IMR-90 (cell line): ENCODE measurements around the gene REEP2. TPM values are rescaled to one million over a fixed set of nuclear protein-coding genes. Genes with fewer than 3 reads are reported as not detected.

ENCODE experiments used
- ATAC-seq: fragments of 200-7000 bp; cut with Tn5 transposase; 2 replicates; pipeline ENCODE4 v1.9.1; 2020; ENCODE audit warnings: low read depth, mild to moderate bottlenecking, moderate library complexity
- BruUV-seq: library from RNA; stranded (reverse); fragments of 400-500 nt; replicated peaks from 2 replicates; lab custom pipeline; 2021; lab: Mats Ljungman, UMichigan
- CTCF ChIA-PET: fragments of 300-600 bp; formaldehyde crosslinking; extraction: SDS; loops from one replicate; lab custom pipeline; 2021; ENCODE audit warnings: antibody characterized with exemption; lab: Yijun Ruan, JAX
- POLR2A ChIA-PET: fragments of 300-600 bp; sonication (Branson Sonifier 250); formaldehyde crosslinking; loops from one replicate; lab custom pipeline; 2022; ENCODE audit warnings: antibody characterized with exemption; ENCODE audit not compliant: unreplicated experiment; lab: Charles Lee
- DNase-seq: peaks from one replicate; pipeline ENCODE4 v3.0.0; 2013
- H2AFZ ChIP-seq: replicated peaks from 2 replicates; pipeline ENCODE3; 2013; ENCODE audit warnings: low read length, mild to moderate bottlenecking; ENCODE audit not compliant: poor library complexity
- H2AK5ac ChIP-seq: 2 replicates; pipeline ENCODE4 v1.6.1; 2013; ENCODE audit warnings: low read depth, low read length, inconsistent platforms
- H2AK9ac ChIP-seq: replicated peaks from 2 replicates; pipeline ENCODE3; 2013; ENCODE audit warnings: mild to moderate bottlenecking, low read depth, low read length, moderate library complexity; ENCODE audit not compliant: poor library complexity
- H2BK120ac ChIP-seq: 2 replicates; pipeline ENCODE4 v1.6.1; 2013; ENCODE audit warnings: low read depth, low read length, inconsistent platforms
- H2BK15ac ChIP-seq: 3 replicates; pipeline ENCODE4 v1.6.1; 2013; ENCODE audit warnings: low read depth, low read length, inconsistent platforms
- H2BK20ac ChIP-seq: 2 replicates; pipeline ENCODE4 v1.6.1; 2013; ENCODE audit warnings: low read depth, mild to moderate bottlenecking, inconsistent platforms, low read length, moderate library complexity
- H2BK5ac ChIP-seq: 2 replicates; pipeline ENCODE4 v1.6.1; 2013; ENCODE audit warnings: mild to moderate bottlenecking, low read depth, low read length, inconsistent platforms; ENCODE audit not compliant: poor library complexity, severe bottlenecking
- H3K14ac ChIP-seq: replicated peaks from 2 replicates; pipeline ENCODE4 v1.6.1; 2013; ENCODE audit warnings: low read depth, low read length, inconsistent platforms
- H3K18ac ChIP-seq: 2 replicates; pipeline ENCODE4 v1.6.1; 2013; ENCODE audit warnings: low read depth, low read length, control low read depth
- H3K23ac ChIP-seq: 2 replicates; pipeline ENCODE4 v1.6.1; 2013; ENCODE audit warnings: low read depth, low read length, inconsistent platforms
- H3K27ac ChIP-seq: 2 replicates; pipeline ENCODE4 v1.5.1; 2013; ENCODE audit warnings: mild to moderate bottlenecking, control low read depth, low read length; ENCODE audit not compliant: insufficient read depth
- H3K27me3 ChIP-seq: 2 replicates; pipeline ENCODE4 v1.6.1; 2013; ENCODE audit warnings: low read length; ENCODE audit not compliant: control insufficient read depth, insufficient read depth
- H3K36me3 ChIP-seq: 2 replicates; pipeline ENCODE4 v1.6.1; 2013; ENCODE audit warnings: low read length, mixed read lengths; ENCODE audit not compliant: control insufficient read depth, insufficient read depth
- H3K4ac ChIP-seq: 2 replicates; pipeline ENCODE4 v1.6.1; 2013; ENCODE audit warnings: low read depth, low read length, inconsistent platforms
- H3K4me1 ChIP-seq: 2 replicates; pipeline ENCODE4 v1.6.1; 2013; ENCODE audit warnings: low read length, mixed read lengths; ENCODE audit not compliant: control insufficient read depth, insufficient read depth
- H3K4me2 ChIP-seq: 2 replicates; pipeline ENCODE4 v1.6.1; 2013; ENCODE audit warnings: low read depth, mild to moderate bottlenecking, control low read depth, low read length, moderate library complexity
- H3K4me3 ChIP-seq: 2 replicates; pipeline ENCODE4 v1.5.1; 2013; ENCODE audit warnings: low read depth, mild to moderate bottlenecking, control low read depth, low read length, moderate library complexity; ENCODE audit not compliant: insufficient read depth
- H3K56ac ChIP-seq: 2 replicates; pipeline ENCODE4 v1.6.1; 2013; ENCODE audit warnings: low read length, inconsistent platforms; ENCODE audit not compliant: insufficient read depth; ENCODE audit errors: extremely low read depth
- H3K79me1 ChIP-seq, 2 experiments: 2 replicates each; pipeline ENCODE4 v1.6.1; 2013; ENCODE audit warnings: low read length in 2 of 2, inconsistent platforms in 1 of 2, low read depth in 1 of 2
- H3K9ac ChIP-seq: 2 replicates; pipeline ENCODE4 v1.6.1; 2013; ENCODE audit warnings: low read depth, low read length, control low read depth
- H3K9me1 ChIP-seq: 2 replicates; pipeline ENCODE4 v1.6.1; 2013; ENCODE audit warnings: low read length, inconsistent platforms; ENCODE audit not compliant: insufficient read depth
- H3K9me3 ChIP-seq: 2 replicates; pipeline ENCODE4 v1.6.1; 2013; ENCODE audit warnings: low read length; ENCODE audit not compliant: control insufficient read depth, insufficient read depth
- H4K20me1 ChIP-seq: 2 replicates; pipeline ENCODE4 v1.6.1; 2013; ENCODE audit warnings: low read length, inconsistent platforms; ENCODE audit not compliant: insufficient read depth
- H4K5ac ChIP-seq: 2 replicates; pipeline ENCODE4 v1.6.1; 2013; ENCODE audit warnings: mild to moderate bottlenecking, low read depth, low read length, control low read depth
- H4K8ac ChIP-seq, 2 experiments: 2 replicates each; pipeline ENCODE4 v1.6.1; 2013; ENCODE audit warnings: low read depth in 2 of 2, low read length in 2 of 2, control low read depth in 1 of 2, inconsistent platforms in 1 of 2
- H4K91ac ChIP-seq: 2 replicates; pipeline ENCODE4 v1.6.1; 2013; ENCODE audit warnings: low read depth, low read length, inconsistent platforms; ENCODE audit not compliant: insufficient read depth
- BHLHE40 ChIP-seq: fragments of 150-350 bp; IDR thresholded peaks from 2 replicates; pipeline ENCODE4 v1.6.1; 2016; ENCODE audit warnings: mild to moderate bottlenecking, low read depth, low read length
- CEBPB ChIP-seq: IDR thresholded peaks from 2 replicates; pipeline ENCODE4 v1.6.1; 2012; ENCODE audit warnings: low read depth, low read length, improper control_type of control experiment
- CHD1 ChIP-seq: IDR thresholded peaks from 2 replicates; pipeline ENCODE4 v1.6.1; 2012; ENCODE audit warnings: low read depth, low read length, improper control_type of control experiment
- FOS ChIP-seq: fragments of 150-350 bp; IDR thresholded peaks from 2 replicates; pipeline ENCODE4 v1.6.1; 2016; ENCODE audit warnings: low read depth, low read length
- MAFK ChIP-seq: IDR thresholded peaks from 2 replicates; pipeline ENCODE4 v1.6.1; 2012; ENCODE audit warnings: low read depth, low read length, improper control_type of control experiment
- MAZ ChIP-seq: IDR thresholded peaks from 2 replicates; pipeline ENCODE4 v1.6.1; 2012; ENCODE audit warnings: low read depth, mild to moderate bottlenecking, low read length, improper control_type of control experiment, moderate library complexity, borderline replicate concordance
- MXI1 ChIP-seq: IDR thresholded peaks from 2 replicates; pipeline ENCODE4 v1.6.1; 2012; ENCODE audit warnings: low read depth, mild to moderate bottlenecking, low read length, moderate library complexity, borderline replicate concordance
- NFE2L2 ChIP-seq: fragments of 150-350 bp; IDR thresholded peaks from 2 replicates; pipeline ENCODE4 v1.6.1; 2016; ENCODE audit warnings: low read depth, mild to moderate bottlenecking, low read length
- POLR2A ChIP-seq: IDR thresholded peaks from 2 replicates; pipeline ENCODE4 v1.6.1; 2012; ENCODE audit warnings: mild to moderate bottlenecking, low read depth, low read length
- RCOR1 ChIP-seq: IDR thresholded peaks from 2 replicates; pipeline ENCODE4 v1.6.1; 2012; ENCODE audit warnings: mild to moderate bottlenecking, low read length, improper control_type of control experiment; ENCODE audit not compliant: insufficient replicate concordance
- RFX5 ChIP-seq: IDR thresholded peaks from 2 replicates; pipeline ENCODE4 v1.8.0; 2012; ENCODE audit warnings: low read depth, mild to moderate bottlenecking, low read length, moderate library complexity
- SMC3 ChIP-seq: fragments of 150-350 bp; IDR thresholded peaks from 2 replicates; pipeline ENCODE4 v1.6.1; 2016; ENCODE audit warnings: low read depth, mild to moderate bottlenecking, antibody characterized with exemption, low read length, moderate library complexity
- dilution Hi-C: fragments of 300-500 bp; cut with HindIII; formaldehyde crosslinking; loops from one replicate; pipeline ENCODE4 v1.14.3; 2018; ENCODE audit warnings: low sequenced_read_pairs; ENCODE audit not compliant: unreplicated experiment
- in situ Hi-C: fragments of 300-500 bp; cut with MboI; formaldehyde crosslinking; loops from 3 replicates; pipeline ENCODE4 v1.14.3; 2019; ENCODE audit warnings: low sequenced_read_pairs, inconsistent platforms, mixed read lengths
- intact Hi-C: fragments of 100-400 bp; cut with micrococcal nuclease; formaldehyde crosslinking; loops from 2 replicates; pipeline ENCODE4 v1.10.0; 2022
- polyA plus RNA-seq, 3 experiments: library from polyadenylated mRNA; depleted of rRNA; stranded (reverse); fragments of >200 nt; gene quantifications; 2 replicates each; pipeline ENCODE4 v1.2.3, GENCODE V29; 2012; ENCODE audit warnings: low replicate concordance in 1 of 3
- total RNA-seq: library from RNA; depleted of rRNA; stranded (reverse); fragments of >200 nt; gene quantifications from 2 replicates; pipeline ENCODE4 v1.2.3, GENCODE V29; 2012
- TF ChIP-seq, protein P1 (sequence below): fragments of 150-350 bp; IDR thresholded peaks from 2 replicates; pipeline ENCODE4 v1.6.1; 2017; ENCODE audit warnings: mild to moderate bottlenecking, antibody characterized with exemption, low read length, low read depth
- TF ChIP-seq, protein P2 (sequence below): fragments of 150-350 bp; IDR thresholded peaks from 2 replicates; pipeline ENCODE4 v1.6.1; 2016; ENCODE audit warnings: low read depth, mild to moderate bottlenecking, low read length, moderate library complexity, borderline replicate concordance
- TF ChIP-seq, protein P3 (sequence below): conservative IDR thresholded peaks from 2 replicates; pipeline ENCODE4 v1.5.1; 2012; ENCODE audit warnings: mild to moderate bottlenecking, low read depth, low read length, improper control_type of control experiment

Gene REEP2
- total and polyA plus RNA-seq, 2 of the 4 experiments (the other 2 are of a cell fraction), result 12.4 to 17.0 TPM

DNA sequence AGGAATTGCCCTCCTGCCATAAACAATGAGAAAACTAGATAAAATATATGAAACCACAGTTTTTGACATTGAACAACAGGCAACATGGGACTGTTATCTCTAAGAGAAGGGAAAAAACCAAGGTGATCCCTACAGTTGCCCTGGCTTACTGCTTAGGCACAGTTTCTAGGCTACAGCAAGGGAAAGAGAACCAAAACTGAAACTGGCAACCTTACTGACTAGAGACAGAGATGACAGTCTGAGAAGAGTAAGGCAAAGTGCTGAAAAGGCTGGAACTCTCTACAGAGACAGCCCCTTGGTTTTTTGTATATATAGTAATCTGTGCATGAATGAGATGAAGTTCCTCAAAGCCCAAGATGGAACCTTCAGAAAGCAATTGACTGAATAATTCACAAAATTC, 36.2 kb upstream of the REEP2 start:
- Histone ChIP-seq H2AK5ac (no peak overlapping the region), H3K9me3 (no peaks in the 10 kb centered on the region), H2BK120ac (no peak overlapping the region), H4K20me1 (0 out of 2 replicates have a peak, but pooled peaks cover 3% of the 10 kb centered on the region), H3K4me3 (no peak overlapping the region), H3K27ac (no peak overlapping the region), H2BK20ac (no peak overlapping the region), H4K91ac (no peak overlapping the region), H3K36me3 (peaks cover 34% of the 10 kb centered on the region), H3K4me1 (no peaks in the 10 kb centered on the region), H3K4ac (no peak overlapping the region), H3K9me1 (peaks cover 3% of the 10 kb centered on the region; the same call in 1 of the 2 replicates), H2BK15ac (no peak overlapping the region), H3K14ac (no peak overlapping the region), H4K8ac (no peak overlapping the region), H3K27me3 (no peaks in the 10 kb centered on the region), H3K9ac (no peak overlapping the region), H2BK5ac (no peak overlapping the region), H2AFZ (no peak overlapping the region), H4K5ac (no peak overlapping the region), H3K56ac (no peak overlapping the region), H3K23ac (no peak overlapping the region), H3K4me2 (no peak overlapping the region), H3K18ac (no peak overlapping the region), H3K79me1 (peaks cover 0 to 4% of the 10 kb centered on the region in 2 experiments; a peak in 1 of 4 replicates), H2AK9ac (no peak overlapping the region)
- DNase-seq (no peak), ATAC-seq (no peak)
- ChIA-PET CTCF (no interaction called here), POLR2A (no interaction called here)
- intact Hi-C loops (loop anchor here (5.0 kb wide), 1 partner anchor 35 kb away; no protein-coding TSS in a partner anchor), in situ Hi-C loops (no loop called here), dilution Hi-C loops (no loop called here)
- TF ChIP-seq MXI1 (no peak), RCOR1 (no peak), MAZ (no peak), CHD1 (no peak), NFE2L2 (no peak), MAFK (no peak), BHLHE40 (no peak), RFX5 (no peak), CEBPB (no peak), FOS (no peak), POLR2A (no peak), SMC3 (no peak)
- TF ChIP-seq, protein P1, sequence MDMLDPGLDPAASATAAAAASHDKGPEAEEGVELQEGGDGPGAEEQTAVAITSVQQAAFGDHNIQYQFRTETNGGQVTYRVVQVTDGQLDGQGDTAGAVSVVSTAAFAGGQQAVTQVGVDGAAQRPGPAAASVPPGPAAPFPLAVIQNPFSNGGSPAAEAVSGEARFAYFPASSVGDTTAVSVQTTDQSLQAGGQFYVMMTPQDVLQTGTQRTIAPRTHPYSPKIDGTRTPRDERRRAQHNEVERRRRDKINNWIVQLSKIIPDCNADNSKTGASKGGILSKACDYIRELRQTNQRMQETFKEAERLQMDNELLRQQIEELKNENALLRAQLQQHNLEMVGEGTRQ, result no peak
- TF ChIP-seq, protein P2, sequence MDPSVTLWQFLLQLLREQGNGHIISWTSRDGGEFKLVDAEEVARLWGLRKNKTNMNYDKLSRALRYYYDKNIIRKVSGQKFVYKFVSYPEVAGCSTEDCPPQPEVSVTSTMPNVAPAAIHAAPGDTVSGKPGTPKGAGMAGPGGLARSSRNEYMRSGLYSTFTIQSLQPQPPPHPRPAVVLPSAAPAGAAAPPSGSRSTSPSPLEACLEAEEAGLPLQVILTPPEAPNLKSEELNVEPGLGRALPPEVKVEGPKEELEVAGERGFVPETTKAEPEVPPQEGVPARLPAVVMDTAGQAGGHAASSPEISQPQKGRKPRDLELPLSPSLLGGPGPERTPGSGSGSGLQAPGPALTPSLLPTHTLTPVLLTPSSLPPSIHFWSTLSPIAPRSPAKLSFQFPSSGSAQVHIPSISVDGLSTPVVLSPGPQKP, result no peak
- TF ChIP-seq, protein P3, sequence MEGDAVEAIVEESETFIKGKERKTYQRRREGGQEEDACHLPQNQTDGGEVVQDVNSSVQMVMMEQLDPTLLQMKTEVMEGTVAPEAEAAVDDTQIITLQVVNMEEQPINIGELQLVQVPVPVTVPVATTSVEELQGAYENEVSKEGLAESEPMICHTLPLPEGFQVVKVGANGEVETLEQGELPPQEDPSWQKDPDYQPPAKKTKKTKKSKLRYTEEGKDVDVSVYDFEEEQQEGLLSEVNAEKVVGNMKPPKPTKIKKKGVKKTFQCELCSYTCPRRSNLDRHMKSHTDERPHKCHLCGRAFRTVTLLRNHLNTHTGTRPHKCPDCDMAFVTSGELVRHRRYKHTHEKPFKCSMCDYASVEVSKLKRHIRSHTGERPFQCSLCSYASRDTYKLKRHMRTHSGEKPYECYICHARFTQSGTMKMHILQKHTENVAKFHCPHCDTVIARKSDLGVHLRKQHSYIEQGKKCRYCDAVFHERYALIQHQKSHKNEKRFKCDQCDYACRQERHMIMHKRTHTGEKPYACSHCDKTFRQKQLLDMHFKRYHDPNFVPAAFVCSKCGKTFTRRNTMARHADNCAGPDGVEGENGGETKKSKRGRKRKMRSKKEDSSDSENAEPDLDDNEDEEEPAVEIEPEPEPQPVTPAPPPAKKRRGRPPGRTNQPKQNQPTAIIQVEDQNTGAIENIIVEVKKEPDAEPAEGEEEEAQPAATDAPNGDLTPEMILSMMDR, result no peak
- no TSS peak for BruUV-seq
